GM21737 (cell line): Measurements from ENCODE around the gene LYZL2.
A peak's percentile ranks its signal among the peaks of the same experiment; 100 is the strongest.
"Not testable (repeated sequence)": the region's sequence is repeated elsewhere in the genome, so short reads cannot be mapped to it uniquely, and the experiment has no call there.

ENCODE experiments used
- ATAC-seq: cut with Tn5 transposase; IDR thresholded peaks from one replicate; pipeline ENCODE4 v1.9.1; 2021; ENCODE audit warnings: mild to moderate bottlenecking, moderate library complexity; ENCODE audit not compliant: unreplicated experiment

LYZL2 gene

GRCh38 chr10:30596013-30596412 lies 33.5 kb downstream of the LYZL2 start:
- no peak for ATAC-seq

DNA sequence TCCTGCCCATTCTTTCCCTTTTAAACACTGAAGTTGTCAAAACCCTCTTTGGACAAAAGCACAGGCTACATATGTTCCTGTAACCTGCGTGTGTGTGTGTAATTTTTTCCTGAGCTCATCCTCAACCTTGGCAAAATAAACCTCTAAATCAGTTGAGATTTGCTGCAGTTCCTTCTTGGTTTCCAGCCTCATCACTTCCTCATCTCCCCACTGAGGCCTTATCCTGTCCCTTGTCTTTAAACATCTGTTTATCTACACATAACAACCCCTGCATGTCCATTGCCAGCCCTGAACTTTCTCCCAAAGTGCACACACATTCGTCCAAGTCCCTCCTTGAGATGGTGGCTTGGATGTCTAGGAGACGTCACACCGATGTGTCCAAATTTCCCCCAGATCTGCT lies 35.5 kb downstream of the LYZL2 start:
- no peak for ATAC-seq

- ATAC-seq, result not testable (repeated sequence)
Measured at GRCh38 chr10:30592770-30593169, 36.8 kb downstream of the LYZL2 start.

DNA sequence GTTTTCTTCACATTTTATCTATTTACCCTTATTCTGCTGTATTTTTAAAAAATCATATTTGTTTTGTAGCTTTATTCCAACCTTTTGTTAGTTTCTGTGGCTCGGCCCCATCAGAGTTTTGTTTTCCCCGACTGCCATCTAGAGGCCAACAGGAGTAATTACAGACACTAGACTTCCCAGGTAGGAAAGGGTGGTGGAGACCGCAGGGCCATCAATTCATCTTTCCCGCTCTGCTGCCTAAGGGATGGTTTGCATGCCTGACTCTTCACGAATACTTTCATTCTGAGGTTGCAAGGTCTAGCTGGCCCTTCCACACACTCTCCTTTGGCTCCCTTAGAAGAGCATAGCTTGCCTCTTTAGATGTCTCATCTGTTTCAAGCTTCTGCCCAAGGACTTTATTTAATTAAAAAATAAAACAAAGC lies 38.3 kb downstream of the LYZL2 start:
- ATAC-seq, result no peak

GRCh38 chr10:30589441-30589840 lies 40.1 kb downstream of the LYZL2 start:
- ATAC-seq, result no peak

DNA sequence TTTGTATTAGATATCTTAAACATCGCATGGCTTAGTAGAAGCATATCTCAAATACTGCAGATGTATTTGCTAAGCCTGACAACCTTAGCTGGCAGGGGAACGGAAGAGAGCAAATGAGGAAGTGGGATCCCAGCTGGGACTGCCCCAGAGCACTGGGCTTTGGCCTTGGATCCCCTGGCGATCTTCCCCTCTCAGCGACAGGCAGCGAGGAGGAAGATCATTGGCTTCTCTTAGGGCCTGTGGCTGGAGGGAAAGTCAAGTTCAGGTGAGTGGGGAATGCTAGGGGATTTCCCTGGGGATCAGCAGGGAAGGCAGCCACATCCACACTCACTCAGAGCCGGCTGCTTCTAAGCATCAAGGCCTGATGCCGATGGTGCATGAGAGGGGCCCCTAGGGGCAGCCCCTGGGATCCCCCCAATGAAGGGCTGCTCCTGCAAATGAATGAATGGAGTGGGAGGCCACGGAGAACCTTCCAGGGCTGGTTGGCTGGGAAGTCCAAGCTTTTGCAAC lies 42.0 kb downstream of the LYZL2 start:
- peak; percentile 85 for ATAC-seq

- ATAC-seq, result no peak
Measured at GRCh38 chr10:30586828-30587227, 42.7 kb downstream of the LYZL2 start.

DNA sequence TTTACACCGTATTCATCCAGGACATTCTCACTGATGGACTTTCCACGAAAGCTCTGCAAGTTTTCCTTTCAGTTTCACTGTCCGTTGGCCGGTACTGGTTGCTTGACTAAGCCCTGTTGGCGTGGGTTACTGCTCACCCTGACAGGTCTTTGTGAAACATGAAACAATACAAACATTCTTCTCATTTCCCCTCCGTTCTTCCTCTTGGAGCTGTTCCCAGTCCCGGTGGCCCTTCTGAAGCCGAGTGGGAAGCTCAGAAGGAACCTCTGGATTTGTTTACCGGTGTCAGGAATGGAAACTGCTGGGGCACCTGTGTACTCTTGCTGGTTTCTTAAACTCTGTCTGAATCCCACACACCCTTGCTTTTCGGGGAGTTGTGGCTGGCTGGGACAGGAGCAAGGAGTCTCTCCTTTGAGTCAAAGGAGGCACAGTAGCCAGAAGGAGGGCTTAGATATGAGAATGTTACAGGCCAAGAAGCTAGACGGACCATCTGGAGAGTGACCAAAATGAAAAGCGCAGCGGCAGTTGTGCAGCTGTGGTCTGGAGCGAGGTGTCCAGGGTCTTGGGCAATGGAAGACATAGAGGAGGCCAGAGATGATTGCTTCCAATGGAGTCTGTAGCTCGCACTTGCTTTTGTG lies 45.7 kb downstream of the LYZL2 start:
- ATAC-seq, result peak; percentile 40

DNA sequence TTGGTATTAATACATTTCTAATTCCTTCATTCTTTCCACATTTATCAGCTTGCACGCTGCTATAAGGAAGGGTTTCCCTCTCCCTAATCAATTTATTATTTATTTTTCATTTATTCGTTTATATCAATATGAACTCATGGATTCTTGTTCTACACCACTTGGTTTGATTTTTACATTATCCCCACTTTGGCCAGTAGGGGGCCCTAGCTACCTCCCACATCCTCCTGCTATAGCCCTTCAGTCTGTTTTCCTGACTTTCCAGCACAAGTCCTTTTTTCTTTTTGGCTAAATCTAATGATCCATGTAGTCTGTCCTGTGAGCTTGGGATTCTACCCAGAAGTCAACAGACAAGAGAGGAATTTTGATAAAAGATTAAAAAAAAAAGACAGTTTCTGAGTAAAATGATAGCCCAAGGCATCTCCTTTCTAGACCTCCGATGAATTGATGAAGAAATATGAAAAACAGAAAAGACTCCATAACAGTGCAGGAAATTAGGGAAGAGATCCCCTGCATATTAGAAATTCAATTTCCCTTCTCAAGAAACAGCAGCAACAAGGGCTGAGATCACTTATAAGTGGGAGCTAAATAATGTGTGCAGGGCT lies 47.7 kb downstream of the LYZL2 start:
- no peak for ATAC-seq

DNA sequence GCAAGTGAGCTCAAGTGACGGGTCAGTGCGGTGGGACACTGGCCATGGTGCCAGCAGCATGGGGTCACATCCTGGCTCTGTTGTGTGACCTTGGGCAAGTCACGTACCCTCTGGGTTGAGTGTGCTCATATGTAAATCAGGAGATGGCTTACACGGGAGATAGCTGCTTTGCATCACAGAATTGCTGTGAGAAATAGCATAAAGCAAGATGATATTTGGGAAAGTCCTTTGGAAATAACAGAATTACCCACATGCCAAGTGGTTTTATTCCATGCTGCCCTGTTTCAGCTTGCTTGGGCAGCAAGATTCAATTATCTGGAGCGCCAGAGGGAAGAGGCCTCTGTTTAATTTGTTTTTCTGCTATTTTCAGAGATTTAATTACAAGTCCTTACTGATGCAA lies 48.9 kb downstream of the LYZL2 start:
- no peak for ATAC-seq

- no peak for ATAC-seq
Measured at GRCh38 chr10:30580241-30580640, 49.3 kb downstream of the LYZL2 start.

GRCh38 chr10:30579574-30579973 lies 50.0 kb downstream of the LYZL2 start:
- ATAC-seq, result no peak

- no peak for ATAC-seq
Measured at GRCh38 chr10:30577048-30577447, 52.5 kb downstream of the LYZL2 start.

DNA sequence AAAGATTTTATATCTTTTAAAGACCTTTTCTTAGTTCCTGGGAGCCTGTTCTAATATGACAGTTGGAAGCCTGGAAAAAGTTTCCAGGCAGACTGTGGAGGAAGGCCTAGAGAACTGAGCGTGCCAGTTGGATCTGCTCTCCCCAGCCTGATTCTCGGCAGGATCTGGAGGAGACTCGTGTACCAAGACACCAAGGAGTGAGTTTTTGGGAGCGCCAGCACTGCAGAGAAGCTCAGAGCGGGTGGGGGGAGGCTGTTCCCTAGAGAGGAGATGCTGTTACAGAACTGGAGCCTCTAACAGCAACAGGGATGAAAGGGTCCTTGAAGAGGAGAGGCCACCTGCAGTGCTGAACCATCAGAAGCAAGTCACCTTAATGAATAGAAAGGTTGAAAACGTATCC lies 52.9 kb downstream of the LYZL2 start:
- ATAC-seq, result no peak

DNA sequence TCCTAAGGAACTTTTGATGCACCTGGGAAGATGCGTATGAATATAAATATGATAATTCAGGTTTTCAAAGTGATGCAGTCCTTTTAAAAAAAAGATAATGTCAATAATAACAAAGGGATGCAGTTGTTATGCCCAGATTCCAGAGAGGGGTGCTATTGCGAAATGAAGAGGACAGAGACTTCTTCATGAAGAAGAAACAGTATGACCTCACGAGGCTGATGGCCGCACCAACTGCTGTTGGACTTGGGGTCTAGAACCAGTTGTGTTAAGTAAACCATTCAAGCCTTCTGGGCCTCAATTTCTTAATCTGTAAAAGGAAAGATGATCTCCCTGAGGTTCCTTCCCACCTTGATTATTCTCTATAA lies 55.1 kb downstream of the LYZL2 start:
- ATAC-seq, result no peak

DNA sequence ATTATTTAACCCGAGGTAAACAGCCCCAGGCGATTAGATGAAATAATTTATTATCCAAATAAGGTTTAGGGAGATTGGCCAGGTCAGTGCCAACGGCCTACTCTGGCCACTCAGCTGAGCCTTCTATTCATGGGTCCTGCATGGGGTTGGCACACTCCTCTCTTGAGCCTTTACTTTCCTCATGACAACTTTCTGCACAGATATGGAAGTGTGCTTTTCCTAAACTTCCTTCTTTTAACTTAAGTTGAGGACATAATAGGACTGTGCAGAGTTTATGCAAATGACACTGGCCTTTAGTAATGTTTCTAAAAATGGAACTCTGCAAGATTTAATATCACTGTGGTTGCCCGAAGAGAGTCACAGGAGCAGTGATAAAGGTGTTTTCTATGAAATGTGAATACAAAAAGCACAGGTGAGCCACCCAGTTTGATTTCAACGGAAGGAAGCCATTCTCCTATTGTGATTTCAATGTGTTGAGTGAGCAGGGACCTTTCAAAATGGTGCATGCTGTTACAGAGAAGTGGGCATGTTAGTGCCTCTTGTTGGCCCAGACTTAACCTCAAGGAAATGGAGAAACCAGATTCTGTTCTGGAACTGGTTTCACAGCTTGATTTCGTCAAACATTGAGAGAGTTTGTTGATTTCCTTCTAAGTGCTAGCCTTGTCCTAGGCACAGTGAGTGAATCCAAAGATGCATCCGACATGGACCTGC lies 55.7 kb downstream of the LYZL2 start:
- ATAC-seq, result no peak

- ATAC-seq, result no peak
Measured at GRCh38 chr10:30565449-30565848, 64.1 kb downstream of the LYZL2 start.

DNA sequence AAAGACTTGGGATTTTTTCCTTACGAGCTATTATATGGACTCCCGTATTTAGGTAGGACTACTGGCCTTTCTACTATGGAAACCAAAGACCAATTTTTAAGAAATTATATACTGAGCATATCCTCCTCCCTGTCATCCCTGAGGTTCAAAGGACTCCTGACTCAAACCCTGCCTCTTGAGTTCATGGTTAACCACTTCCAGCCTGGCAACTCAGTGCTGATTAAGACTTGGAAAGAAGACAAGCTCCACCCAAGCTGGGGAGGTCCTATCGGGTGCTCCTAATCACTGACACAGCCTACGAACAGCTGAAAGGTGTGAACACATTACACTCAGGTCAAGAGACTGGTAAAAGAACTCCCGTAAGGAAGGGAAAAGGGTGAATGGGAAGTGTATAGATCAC lies 66.8 kb downstream of the LYZL2 start:
- no peak for ATAC-seq
